Stimulated activated CD8-positive, alpha-beta memory T cell treated with anti-CD3 and anti-CD28 coated beads, Interleukin-15, amount 100 ng/mL, for 1 hour (primary cell): ENCODE results near the gene TENT5C.
A peak's percentile ranks its signal among the peaks of the same experiment; 100 is the strongest.

ENCODE experiments used
- DNase-seq: peaks from one replicate; pipeline ENCODE4 v3.0.0-alpha.2; 2020; ENCODE audit warnings: low read depth

TENT5C gene

DNA sequence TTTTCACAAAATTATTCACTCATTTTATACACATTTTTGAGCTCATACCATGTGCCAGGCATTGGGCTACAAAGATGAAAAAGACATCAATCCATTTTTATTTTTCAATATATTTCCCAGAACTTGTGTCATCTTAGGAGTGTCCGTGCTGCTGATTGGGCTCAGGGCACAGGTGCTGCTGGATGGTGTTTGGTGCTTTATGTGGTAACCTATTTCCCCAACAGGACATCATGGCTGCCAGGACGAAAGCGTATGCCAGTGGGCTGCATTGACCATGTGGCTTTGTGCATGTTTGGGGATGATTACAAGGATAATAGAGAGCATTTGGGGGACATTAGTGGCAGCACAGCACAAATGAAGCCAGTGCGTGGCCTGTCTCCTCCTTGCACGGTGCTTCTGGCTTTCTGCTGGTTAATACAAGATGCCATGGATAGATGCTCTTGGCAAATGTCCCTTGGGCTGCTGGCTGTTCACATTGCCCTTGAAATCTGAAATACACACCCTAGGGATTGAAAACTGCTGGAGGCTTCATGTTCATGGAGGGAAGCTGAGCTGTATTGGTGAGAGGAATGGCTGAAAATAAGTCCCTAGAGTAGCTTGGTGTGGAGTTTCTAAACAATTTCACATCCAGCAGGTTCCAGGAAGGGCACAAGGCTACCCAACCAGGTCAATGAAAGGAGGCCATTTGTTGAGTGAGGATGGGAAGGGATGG is 52.3 kb downstream of the TENT5C start:
- no peak for DNase-seq

- DNase-seq = peak; percentile 25
These were observed 52.8 kb downstream of the TENT5C start for GRCh38 chr1:117658676-117659075.

- no peak for DNase-seq
These were observed 53.9 kb downstream of the TENT5C start for GRCh38 chr1:117659550-117660270.

DNA sequence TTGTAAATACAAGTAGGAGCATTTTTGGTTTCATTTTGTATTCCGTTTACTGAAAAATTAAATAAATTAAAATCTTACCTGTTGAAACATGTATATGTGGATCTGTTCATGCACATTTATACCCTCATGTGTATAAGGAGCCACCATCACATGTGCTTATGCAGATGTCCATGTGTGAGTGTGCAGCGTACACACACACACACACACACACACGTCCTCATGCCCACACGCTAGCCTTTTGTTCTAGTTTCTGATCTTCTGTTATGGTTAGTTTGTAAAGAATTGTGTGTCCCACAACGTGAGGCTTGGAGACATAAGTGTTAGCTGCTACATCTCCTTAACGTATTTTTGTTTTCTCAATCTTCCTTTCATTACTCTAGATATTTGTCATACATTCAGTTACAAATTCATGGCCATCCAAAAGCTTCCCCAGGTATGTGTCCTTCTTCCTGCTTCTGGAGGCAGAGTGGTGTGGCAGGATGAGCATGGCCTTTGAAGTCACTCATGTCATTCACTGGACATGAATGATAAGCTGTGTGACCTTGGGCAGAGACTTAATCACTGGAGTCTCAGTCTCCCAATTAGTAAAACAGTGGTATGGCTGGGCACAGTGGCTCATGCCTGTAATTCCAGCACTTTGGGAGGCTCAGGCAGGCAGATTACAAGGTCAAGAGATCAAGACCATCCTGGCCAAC is 54.6 kb downstream of the TENT5C start:
- DNase-seq = no peak

DNA sequence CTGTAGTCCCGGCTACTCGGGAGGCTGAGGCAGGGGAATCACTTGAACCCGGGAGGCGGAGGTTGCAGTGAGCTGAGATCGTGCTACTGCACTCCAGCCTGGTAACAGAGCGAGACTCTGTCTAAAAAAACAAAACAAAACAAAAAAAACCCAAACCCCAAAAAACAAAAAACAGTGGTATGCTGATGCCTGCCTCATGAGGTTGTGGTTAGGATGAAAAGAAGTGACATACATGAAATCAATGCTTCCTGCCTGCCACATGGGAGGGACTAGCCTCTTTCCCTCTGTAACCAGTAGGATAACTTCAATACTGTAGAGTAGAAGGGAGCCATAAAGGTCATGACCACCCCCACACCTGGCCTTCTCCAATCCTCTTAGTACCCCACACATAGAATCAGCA is 55.2 kb downstream of the TENT5C start:
- no peak for DNase-seq

DNA sequence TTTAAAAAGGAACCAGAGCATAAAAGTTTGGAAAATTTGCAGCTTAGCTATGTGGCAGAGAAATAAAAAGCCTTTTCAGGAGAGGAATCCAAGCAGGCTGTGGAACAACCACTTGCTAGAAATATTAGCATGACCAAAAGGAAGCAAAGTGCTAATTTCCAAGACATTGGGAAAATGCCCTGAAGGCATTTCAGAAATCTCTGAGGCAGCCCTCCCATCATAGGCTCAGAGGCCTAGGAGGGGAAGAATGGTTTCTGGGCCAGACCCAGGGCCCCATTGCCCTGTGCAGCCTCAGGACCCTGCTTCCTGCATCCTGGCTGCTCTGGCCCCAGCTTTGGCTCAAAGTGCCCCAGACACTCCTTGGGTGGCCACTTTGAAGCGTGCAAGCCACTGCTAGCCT is 56.8 kb downstream of the TENT5C start:
- no peak for DNase-seq

DNA sequence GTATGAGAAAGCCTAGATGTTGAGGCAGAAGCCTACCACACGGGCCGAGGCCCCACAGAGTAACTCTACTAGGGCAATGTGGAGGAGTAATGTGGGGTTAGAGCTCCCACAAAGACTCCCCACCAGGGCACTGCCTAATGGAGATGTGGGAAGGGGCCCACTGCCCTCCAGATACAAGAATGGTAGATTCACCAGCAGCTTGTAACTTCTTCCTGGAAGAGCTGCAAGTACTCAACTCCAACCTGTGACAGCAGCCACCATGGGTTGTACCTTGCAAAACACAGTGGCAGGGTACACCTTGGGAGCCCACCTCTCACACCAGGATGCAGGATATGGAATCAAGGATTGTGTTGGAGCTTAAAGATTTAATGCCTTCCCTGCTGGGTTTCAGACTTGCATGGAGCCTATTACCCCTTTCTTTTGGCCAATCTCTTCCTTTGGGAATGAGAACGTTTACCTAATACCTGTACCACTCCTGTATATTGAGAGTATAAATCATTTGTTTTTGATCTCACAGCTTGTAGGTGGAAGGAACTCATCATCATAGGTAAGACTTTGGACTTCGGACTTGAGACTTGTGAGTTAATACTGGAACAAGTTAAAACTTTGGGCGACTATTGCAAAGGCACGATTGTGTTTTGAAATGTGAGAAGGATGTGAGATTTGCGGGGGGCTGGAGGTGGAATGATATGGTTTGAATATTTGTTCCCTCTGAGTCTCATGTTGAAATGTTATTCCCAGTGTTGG is 57.5 kb downstream of the TENT5C start:
- no peak for DNase-seq

GRCh38 chr1:117664314-117664713 is 58.5 kb downstream of the TENT5C start:
- peak; percentile 25 for DNase-seq

DNA sequence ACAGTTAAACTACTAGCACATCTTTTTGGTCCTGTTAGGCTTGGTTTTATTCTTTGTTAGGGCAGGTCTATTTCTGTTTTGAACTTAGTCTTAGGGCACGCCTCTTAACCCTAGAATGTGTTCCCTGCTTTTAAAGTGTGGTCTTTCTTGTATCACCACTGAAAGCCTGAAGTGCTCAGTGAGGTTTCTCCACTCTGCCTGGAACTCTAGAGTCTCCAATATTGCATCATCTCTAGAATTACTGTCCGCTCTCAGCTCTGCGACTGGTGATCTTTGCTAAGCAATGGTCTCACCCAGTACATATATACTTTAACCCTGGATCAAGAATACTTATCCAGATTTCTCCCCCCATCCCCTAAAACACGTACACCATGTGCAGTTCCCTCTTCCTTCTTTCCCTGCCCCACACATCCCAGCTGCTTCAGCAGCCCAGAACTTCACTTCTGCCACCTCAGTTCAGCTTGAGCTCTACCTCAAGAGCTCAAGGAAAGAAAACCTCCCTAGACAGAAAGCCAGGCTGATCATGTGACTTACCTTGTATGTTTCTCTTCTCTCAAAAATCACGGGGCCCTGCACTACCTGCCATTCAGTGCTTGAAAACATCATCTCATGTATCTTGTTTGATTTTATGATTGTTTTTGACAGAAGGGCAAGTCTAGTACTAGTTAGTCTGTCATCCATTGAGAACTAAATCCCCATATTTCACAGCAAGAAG is 59.9 kb downstream of the TENT5C start:
- DNase-seq = no peak

- DNase-seq = no peak
These were observed 63.7 kb downstream of the TENT5C start for GRCh38 chr1:117669572-117669971.

DNA sequence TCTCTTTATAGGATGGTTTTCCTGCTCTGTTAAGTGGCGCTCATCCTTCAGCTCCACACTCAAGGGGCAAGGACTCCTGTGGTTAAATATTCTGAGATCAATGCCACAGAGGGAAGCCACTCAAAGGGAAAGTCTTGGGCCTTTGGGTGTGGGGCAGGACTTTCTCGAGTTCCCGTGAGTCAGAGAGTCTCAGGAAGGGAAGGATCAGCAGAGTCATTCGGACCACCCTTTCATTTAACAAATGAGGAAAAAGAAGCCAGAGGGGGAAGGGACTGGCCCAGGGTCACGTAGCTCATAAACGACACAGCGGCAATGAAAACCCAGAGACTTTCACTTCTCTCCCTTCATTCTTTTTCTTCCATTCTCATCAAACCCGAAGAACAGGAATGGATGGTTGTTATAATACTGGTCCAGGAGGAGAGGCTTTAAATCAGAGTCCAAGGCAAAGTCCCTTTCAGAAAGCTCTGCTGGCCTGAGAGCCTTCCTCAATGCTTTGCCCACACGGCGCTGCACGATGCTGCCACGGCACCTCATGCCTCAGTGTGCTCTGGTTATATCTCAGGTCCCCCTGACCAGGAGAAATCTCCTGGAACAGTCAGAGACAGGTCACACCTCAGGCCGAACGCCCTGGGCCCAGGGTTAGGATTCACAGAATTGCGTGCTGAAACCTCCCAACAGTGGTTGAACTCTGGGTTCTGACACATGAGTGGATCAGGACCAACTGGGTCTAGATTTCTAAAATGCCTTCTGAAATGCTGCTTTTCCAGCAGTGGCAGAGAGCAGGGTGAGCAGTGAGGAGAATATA is 65.3 kb downstream of the TENT5C start:
- no peak for DNase-seq

DNA sequence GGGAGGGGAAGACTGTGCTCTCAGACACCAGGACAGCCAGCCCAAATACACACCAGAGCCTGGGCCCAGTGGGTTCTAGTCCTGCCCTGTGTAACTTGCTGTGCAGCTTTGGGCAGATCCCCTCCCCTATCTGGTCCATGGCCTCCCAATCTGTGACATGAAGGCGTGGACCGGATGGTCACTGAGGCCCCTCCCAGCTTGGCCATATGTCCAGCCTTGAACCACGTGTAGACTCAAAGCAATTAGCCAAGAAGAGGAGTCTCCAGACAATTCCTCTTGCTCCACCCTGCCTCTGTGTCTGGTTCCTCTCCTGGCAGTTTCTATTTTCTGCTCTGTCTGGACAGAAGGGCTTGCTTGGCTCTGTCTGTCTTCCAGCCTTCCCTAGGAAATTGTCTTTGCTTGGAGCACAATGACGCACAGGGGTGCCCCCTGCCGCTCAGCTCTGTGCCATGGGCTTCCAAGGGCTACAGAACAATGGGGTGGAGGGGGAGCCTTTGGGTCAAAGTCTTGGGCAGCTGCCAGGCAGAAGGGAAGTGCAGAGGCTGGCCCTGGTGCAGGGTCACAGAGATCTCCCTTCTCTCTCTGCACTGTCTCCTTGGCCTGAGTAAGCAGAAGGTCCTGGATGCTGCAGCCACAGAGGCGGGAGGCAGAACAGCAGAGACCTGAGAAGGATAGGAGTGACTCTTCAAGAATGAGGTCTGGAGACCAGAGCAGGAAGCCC is 66.1 kb downstream of the TENT5C start:
- no peak for DNase-seq

DNA sequence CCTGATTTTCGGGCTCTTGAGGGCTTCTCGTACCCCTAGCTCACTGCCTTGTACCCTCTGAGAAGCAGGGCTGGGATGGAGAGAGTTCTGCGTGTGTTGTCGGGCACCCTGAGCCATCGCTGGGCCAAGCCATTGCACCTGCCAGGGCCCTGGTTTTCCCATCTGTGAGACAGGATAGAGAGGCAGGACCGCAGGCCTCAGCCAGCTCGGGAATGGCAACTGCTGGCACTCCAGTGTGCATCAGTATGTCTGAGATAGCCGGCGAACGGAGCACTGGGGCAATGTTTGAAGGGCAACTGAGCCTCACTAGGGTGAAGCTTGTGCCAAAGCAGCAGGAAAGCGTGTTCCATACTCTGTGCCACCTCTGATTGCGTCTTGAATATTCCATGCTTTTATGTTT is 66.9 kb downstream of the TENT5C start:
- no peak for DNase-seq

- no peak for DNase-seq
These were observed 67.6 kb downstream of the TENT5C start for GRCh38 chr1:117673405-117673804.

GRCh38 chr1:117674521-117675400 is 68.9 kb downstream of the TENT5C start:
- DNase-seq = peak; percentile 30

GRCh38 chr1:117675907-117676430 is 70.1 kb downstream of the TENT5C start:
- no peak for DNase-seq

- no peak for DNase-seq
These were observed 70.8 kb downstream of the TENT5C start for GRCh38 chr1:117676615-117677130.
